IMR-90 (cell line): ENCODE data around the gene ARHGEF16. TPM values are rescaled to one million over a fixed set of nuclear protein-coding genes. Genes with fewer than 3 reads are reported as not detected.

Experiments
- ATAC-seq: fragments of 200-7000 bp; cut with Tn5 transposase; 2 replicates; pipeline ENCODE4 v1.9.1; 2020; ENCODE audit warnings: low read depth, mild to moderate bottlenecking, moderate library complexity
- BruUV-seq: library from RNA; stranded (reverse); fragments of 400-500 nt; replicated peaks from 2 replicates; lab custom pipeline; 2021; lab: Mats Ljungman, UMichigan
- CTCF ChIA-PET: fragments of 300-600 bp; formaldehyde crosslinking; extraction: SDS; loops from one replicate; lab custom pipeline; 2021; ENCODE audit warnings: antibody characterized with exemption; lab: Yijun Ruan, JAX
- POLR2A ChIA-PET: fragments of 300-600 bp; sonication (Branson Sonifier 250); formaldehyde crosslinking; loops from one replicate; lab custom pipeline; 2022; ENCODE audit warnings: antibody characterized with exemption; ENCODE audit not compliant: unreplicated experiment; lab: Charles Lee
- DNase-seq: peaks from one replicate; pipeline ENCODE4 v3.0.0; 2013
- H2AFZ ChIP-seq: replicated peaks from 2 replicates; pipeline ENCODE3; 2013; ENCODE audit warnings: low read length, mild to moderate bottlenecking; ENCODE audit not compliant: poor library complexity
- H2AK5ac ChIP-seq: 2 replicates; pipeline ENCODE4 v1.6.1; 2013; ENCODE audit warnings: low read depth, low read length, inconsistent platforms
- H2AK9ac ChIP-seq: replicated peaks from 2 replicates; pipeline ENCODE3; 2013; ENCODE audit warnings: mild to moderate bottlenecking, low read depth, low read length, moderate library complexity; ENCODE audit not compliant: poor library complexity
- H2BK120ac ChIP-seq: 2 replicates; pipeline ENCODE4 v1.6.1; 2013; ENCODE audit warnings: low read depth, low read length, inconsistent platforms
- H2BK15ac ChIP-seq: 3 replicates; pipeline ENCODE4 v1.6.1; 2013; ENCODE audit warnings: low read depth, low read length, inconsistent platforms
- H2BK20ac ChIP-seq: 2 replicates; pipeline ENCODE4 v1.6.1; 2013; ENCODE audit warnings: low read depth, mild to moderate bottlenecking, inconsistent platforms, low read length, moderate library complexity
- H2BK5ac ChIP-seq: 2 replicates; pipeline ENCODE4 v1.6.1; 2013; ENCODE audit warnings: mild to moderate bottlenecking, low read depth, low read length, inconsistent platforms; ENCODE audit not compliant: poor library complexity, severe bottlenecking
- H3K14ac ChIP-seq: replicated peaks from 2 replicates; pipeline ENCODE4 v1.6.1; 2013; ENCODE audit warnings: low read depth, low read length, inconsistent platforms
- H3K18ac ChIP-seq: 2 replicates; pipeline ENCODE4 v1.6.1; 2013; ENCODE audit warnings: low read depth, low read length, control low read depth
- H3K23ac ChIP-seq: 2 replicates; pipeline ENCODE4 v1.6.1; 2013; ENCODE audit warnings: low read depth, low read length, inconsistent platforms
- H3K27ac ChIP-seq: 2 replicates; pipeline ENCODE4 v1.5.1; 2013; ENCODE audit warnings: mild to moderate bottlenecking, control low read depth, low read length; ENCODE audit not compliant: insufficient read depth
- H3K27me3 ChIP-seq: 2 replicates; pipeline ENCODE4 v1.6.1; 2013; ENCODE audit warnings: low read length; ENCODE audit not compliant: control insufficient read depth, insufficient read depth
- H3K36me3 ChIP-seq: 2 replicates; pipeline ENCODE4 v1.6.1; 2013; ENCODE audit warnings: low read length, mixed read lengths; ENCODE audit not compliant: control insufficient read depth, insufficient read depth
- H3K4ac ChIP-seq: 2 replicates; pipeline ENCODE4 v1.6.1; 2013; ENCODE audit warnings: low read depth, low read length, inconsistent platforms
- H3K4me1 ChIP-seq: 2 replicates; pipeline ENCODE4 v1.6.1; 2013; ENCODE audit warnings: low read length, mixed read lengths; ENCODE audit not compliant: control insufficient read depth, insufficient read depth
- H3K4me2 ChIP-seq: 2 replicates; pipeline ENCODE4 v1.6.1; 2013; ENCODE audit warnings: low read depth, mild to moderate bottlenecking, control low read depth, low read length, moderate library complexity
- H3K4me3 ChIP-seq: 2 replicates; pipeline ENCODE4 v1.5.1; 2013; ENCODE audit warnings: low read depth, mild to moderate bottlenecking, control low read depth, low read length, moderate library complexity; ENCODE audit not compliant: insufficient read depth
- H3K56ac ChIP-seq: 2 replicates; pipeline ENCODE4 v1.6.1; 2013; ENCODE audit warnings: low read length, inconsistent platforms; ENCODE audit not compliant: insufficient read depth; ENCODE audit errors: extremely low read depth
- H3K79me1 ChIP-seq, 2 experiments: 2 replicates each; pipeline ENCODE4 v1.6.1; 2013; ENCODE audit warnings: low read length in 2 of 2, inconsistent platforms in 1 of 2, low read depth in 1 of 2
- H3K9ac ChIP-seq: 2 replicates; pipeline ENCODE4 v1.6.1; 2013; ENCODE audit warnings: low read depth, low read length, control low read depth
- H3K9me1 ChIP-seq: 2 replicates; pipeline ENCODE4 v1.6.1; 2013; ENCODE audit warnings: low read length, inconsistent platforms; ENCODE audit not compliant: insufficient read depth
- H3K9me3 ChIP-seq: 2 replicates; pipeline ENCODE4 v1.6.1; 2013; ENCODE audit warnings: low read length; ENCODE audit not compliant: control insufficient read depth, insufficient read depth
- H4K20me1 ChIP-seq: 2 replicates; pipeline ENCODE4 v1.6.1; 2013; ENCODE audit warnings: low read length, inconsistent platforms; ENCODE audit not compliant: insufficient read depth
- H4K5ac ChIP-seq: 2 replicates; pipeline ENCODE4 v1.6.1; 2013; ENCODE audit warnings: mild to moderate bottlenecking, low read depth, low read length, control low read depth
- H4K8ac ChIP-seq, 2 experiments: 2 replicates each; pipeline ENCODE4 v1.6.1; 2013; ENCODE audit warnings: low read depth in 2 of 2, low read length in 2 of 2, control low read depth in 1 of 2, inconsistent platforms in 1 of 2
- H4K91ac ChIP-seq: 2 replicates; pipeline ENCODE4 v1.6.1; 2013; ENCODE audit warnings: low read depth, low read length, inconsistent platforms; ENCODE audit not compliant: insufficient read depth
- BHLHE40 ChIP-seq: fragments of 150-350 bp; IDR thresholded peaks from 2 replicates; pipeline ENCODE4 v1.6.1; 2016; ENCODE audit warnings: mild to moderate bottlenecking, low read depth, low read length
- CHD1 ChIP-seq: IDR thresholded peaks from 2 replicates; pipeline ENCODE4 v1.6.1; 2012; ENCODE audit warnings: low read depth, low read length, improper control_type of control experiment
- RAD21 ChIP-seq: IDR thresholded peaks from 2 replicates; pipeline ENCODE4 v1.6.1; 2012; ENCODE audit warnings: low read length, improper control_type of control experiment
- RCOR1 ChIP-seq: IDR thresholded peaks from 2 replicates; pipeline ENCODE4 v1.6.1; 2012; ENCODE audit warnings: mild to moderate bottlenecking, low read length, improper control_type of control experiment; ENCODE audit not compliant: insufficient replicate concordance
- WGBS, 2 experiments: methylation state at CpG; one replicate each; pipeline versions ENCODE4 v1.1.5 to v1.1.7; 2013; ENCODE audit warnings: missing lambda C conversion rate in 2 of 2; ENCODE audit not compliant: insufficient read length in 1 of 2; ENCODE audit errors: extremely low coverage in 2 of 2; 5-methylcytosine and 5-hydroxymethylcytosine counted together
- dilution Hi-C: fragments of 300-500 bp; cut with HindIII; formaldehyde crosslinking; loops from one replicate; pipeline ENCODE4 v1.14.3; 2018; ENCODE audit warnings: low sequenced_read_pairs; ENCODE audit not compliant: unreplicated experiment
- in situ Hi-C: fragments of 300-500 bp; cut with MboI; formaldehyde crosslinking; loops from 3 replicates; pipeline ENCODE4 v1.14.3; 2019; ENCODE audit warnings: low sequenced_read_pairs, inconsistent platforms, mixed read lengths
- intact Hi-C: fragments of 100-400 bp; cut with micrococcal nuclease; formaldehyde crosslinking; loops from 2 replicates; pipeline ENCODE4 v1.10.0; 2022
- polyA plus RNA-seq, 3 experiments: library from polyadenylated mRNA; depleted of rRNA; stranded (reverse); fragments of >200 nt; gene quantifications; 2 replicates each; pipeline ENCODE4 v1.2.3, GENCODE V29; 2012; ENCODE audit warnings: low replicate concordance in 1 of 3
- total RNA-seq: library from RNA; depleted of rRNA; stranded (reverse); fragments of >200 nt; gene quantifications from 2 replicates; pipeline ENCODE4 v1.2.3, GENCODE V29; 2012
- TF ChIP-seq, protein P1 (sequence below): fragments of 150-350 bp; IDR thresholded peaks from 2 replicates; pipeline ENCODE4 v1.6.1; 2017; ENCODE audit warnings: mild to moderate bottlenecking, antibody characterized with exemption, low read length, low read depth
- TF ChIP-seq, protein P2 (sequence below): fragments of 150-350 bp; IDR thresholded peaks from 2 replicates; pipeline ENCODE4 v1.6.1; 2016; ENCODE audit warnings: low read depth, mild to moderate bottlenecking, low read length, moderate library complexity, borderline replicate concordance

The ARHGEF16 gene
- total and polyA plus RNA-seq, 2 of the 4 experiments (the other 2 are of a cell fraction), result 0.18 to 0.39 TPM

DNA sequence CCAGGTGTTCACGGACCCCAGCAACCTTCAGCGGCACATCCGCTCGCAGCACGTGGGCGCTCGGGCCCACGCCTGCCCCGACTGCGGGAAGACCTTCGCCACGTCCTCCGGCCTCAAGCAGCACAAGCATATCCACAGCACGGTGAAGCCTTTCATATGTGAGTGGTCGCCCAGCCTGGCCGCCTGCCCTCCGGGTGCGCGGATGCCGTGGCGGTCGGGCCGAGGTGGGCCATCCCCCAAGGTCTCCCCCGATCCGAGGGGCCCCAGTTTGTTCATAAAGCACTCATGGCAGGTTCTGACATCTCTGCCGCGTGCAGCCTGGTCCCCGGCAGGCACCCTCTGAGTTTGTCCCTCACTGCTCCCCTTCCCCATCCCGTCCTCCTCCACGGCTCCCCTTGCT lies 49.0 kb upstream of the ARHGEF16 start:
- CTCF ChIA-PET, result no interaction called here
- Histone ChIP-seq H4K20me1 (no peaks in the 10 kb centered on the region), H2AK9ac (no peak overlapping the region), H3K36me3 (no peaks in the 10 kb centered on the region), H4K8ac (no peak overlapping the region), H3K9ac (no peak overlapping the region), H3K9me3 (peaks cover 3% of the 10 kb centered on the region; the same call in 1 of the 2 replicates), H3K9me1 (no peaks in the 10 kb centered on the region), H2BK5ac (no peak overlapping the region), H4K5ac (no peak overlapping the region), H2AK5ac (no peak overlapping the region), H3K4me3 (no peak overlapping the region), H2BK20ac (no peak overlapping the region), H3K27me3 (peaks cover 2% of the 10 kb centered on the region; the same call in 1 of the 2 replicates), H3K56ac (no peak overlapping the region), H3K4ac (no peak overlapping the region), H2BK15ac (no peak overlapping the region), H2AFZ (no peak overlapping the region), H3K18ac (no peak overlapping the region), H3K4me2 (no peak overlapping the region), H3K14ac (no peak overlapping the region), H4K91ac (no peak overlapping the region), H3K4me1 (peaks cover 2% of the 10 kb centered on the region; the same call in 1 of the 2 replicates), H3K27ac (no peak overlapping the region), H3K23ac (no peak overlapping the region), H2BK120ac (no peak overlapping the region), H3K79me1 (no peaks in the 10 kb centered on the region)
- dilution Hi-C loops, result no loop called here
- ATAC-seq (no peak), DNase-seq (no peak)
- intact Hi-C loops, result no loop called here
- in situ Hi-C loops, result no loop called here
- BruUV-seq, result no TSS peak
- WGBS, 2 experiments, result 85% methylated on average over 21 of the region's 30 CpGs; no CpG with 5 or more reads in 1 of the 2 experiments
- TF ChIP-seq, protein P1, sequence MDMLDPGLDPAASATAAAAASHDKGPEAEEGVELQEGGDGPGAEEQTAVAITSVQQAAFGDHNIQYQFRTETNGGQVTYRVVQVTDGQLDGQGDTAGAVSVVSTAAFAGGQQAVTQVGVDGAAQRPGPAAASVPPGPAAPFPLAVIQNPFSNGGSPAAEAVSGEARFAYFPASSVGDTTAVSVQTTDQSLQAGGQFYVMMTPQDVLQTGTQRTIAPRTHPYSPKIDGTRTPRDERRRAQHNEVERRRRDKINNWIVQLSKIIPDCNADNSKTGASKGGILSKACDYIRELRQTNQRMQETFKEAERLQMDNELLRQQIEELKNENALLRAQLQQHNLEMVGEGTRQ, result no peak
- no peak for TF ChIP-seq RCOR1
- no peak for TF ChIP-seq CHD1
- TF ChIP-seq RAD21, result no peak
- TF ChIP-seq BHLHE40, result no peak
- TF ChIP-seq, protein P2, sequence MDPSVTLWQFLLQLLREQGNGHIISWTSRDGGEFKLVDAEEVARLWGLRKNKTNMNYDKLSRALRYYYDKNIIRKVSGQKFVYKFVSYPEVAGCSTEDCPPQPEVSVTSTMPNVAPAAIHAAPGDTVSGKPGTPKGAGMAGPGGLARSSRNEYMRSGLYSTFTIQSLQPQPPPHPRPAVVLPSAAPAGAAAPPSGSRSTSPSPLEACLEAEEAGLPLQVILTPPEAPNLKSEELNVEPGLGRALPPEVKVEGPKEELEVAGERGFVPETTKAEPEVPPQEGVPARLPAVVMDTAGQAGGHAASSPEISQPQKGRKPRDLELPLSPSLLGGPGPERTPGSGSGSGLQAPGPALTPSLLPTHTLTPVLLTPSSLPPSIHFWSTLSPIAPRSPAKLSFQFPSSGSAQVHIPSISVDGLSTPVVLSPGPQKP, result no peak
- POLR2A ChIA-PET, result no interaction called here
